GM06990 (cell line): Measurements from ENCODE around the gene DNAJC2.
A peak's percentile ranks its signal among the peaks of the same experiment; 100 is the strongest.

Experiments used
- DNase-seq: peaks from one replicate; pipeline ENCODE4 v3.0.0-alpha.2; 2011; ENCODE audit not compliant: insufficient read length; ENCODE audit errors: extremely low read depth
- H3K27me3 ChIP-seq: replicated peaks from 2 replicates; pipeline ENCODE4 v1.6.0; 2011; ENCODE audit warnings: low read length; ENCODE audit not compliant: control insufficient read depth, insufficient read depth
- H3K36me3 ChIP-seq: 2 replicates; pipeline ENCODE4 v1.5.1; 2011; ENCODE audit warnings: low read length; ENCODE audit not compliant: control insufficient read depth, insufficient read depth
- H3K4me3 ChIP-seq: replicated peaks from 2 replicates; pipeline ENCODE4 v1.5.1; 2011; ENCODE audit warnings: low read depth, mild to moderate bottlenecking, control low read depth, low read length
- TF ChIP-seq, protein P1 (sequence below): IDR thresholded peaks from 2 replicates; pipeline ENCODE4 v1.5.1; 2011; ENCODE audit warnings: low read length, control low read depth, mild to moderate bottlenecking, inconsistent platforms; ENCODE audit not compliant: insufficient read depth, poor library complexity, severe bottlenecking

The DNAJC2 gene

GRCh38 chr7:103373866-103374643, 29.5 kb upstream of the DNAJC2 start:
- Histone ChIP-seq H3K27me3 (no peaks in the 10 kb centered on the region), H3K4me3 (no peak overlapping the region), H3K36me3 (no peaks in the 10 kb centered on the region)
- no peak for DNase-seq
- TF ChIP-seq, protein P1, sequence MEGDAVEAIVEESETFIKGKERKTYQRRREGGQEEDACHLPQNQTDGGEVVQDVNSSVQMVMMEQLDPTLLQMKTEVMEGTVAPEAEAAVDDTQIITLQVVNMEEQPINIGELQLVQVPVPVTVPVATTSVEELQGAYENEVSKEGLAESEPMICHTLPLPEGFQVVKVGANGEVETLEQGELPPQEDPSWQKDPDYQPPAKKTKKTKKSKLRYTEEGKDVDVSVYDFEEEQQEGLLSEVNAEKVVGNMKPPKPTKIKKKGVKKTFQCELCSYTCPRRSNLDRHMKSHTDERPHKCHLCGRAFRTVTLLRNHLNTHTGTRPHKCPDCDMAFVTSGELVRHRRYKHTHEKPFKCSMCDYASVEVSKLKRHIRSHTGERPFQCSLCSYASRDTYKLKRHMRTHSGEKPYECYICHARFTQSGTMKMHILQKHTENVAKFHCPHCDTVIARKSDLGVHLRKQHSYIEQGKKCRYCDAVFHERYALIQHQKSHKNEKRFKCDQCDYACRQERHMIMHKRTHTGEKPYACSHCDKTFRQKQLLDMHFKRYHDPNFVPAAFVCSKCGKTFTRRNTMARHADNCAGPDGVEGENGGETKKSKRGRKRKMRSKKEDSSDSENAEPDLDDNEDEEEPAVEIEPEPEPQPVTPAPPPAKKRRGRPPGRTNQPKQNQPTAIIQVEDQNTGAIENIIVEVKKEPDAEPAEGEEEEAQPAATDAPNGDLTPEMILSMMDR: no peak

DNA sequence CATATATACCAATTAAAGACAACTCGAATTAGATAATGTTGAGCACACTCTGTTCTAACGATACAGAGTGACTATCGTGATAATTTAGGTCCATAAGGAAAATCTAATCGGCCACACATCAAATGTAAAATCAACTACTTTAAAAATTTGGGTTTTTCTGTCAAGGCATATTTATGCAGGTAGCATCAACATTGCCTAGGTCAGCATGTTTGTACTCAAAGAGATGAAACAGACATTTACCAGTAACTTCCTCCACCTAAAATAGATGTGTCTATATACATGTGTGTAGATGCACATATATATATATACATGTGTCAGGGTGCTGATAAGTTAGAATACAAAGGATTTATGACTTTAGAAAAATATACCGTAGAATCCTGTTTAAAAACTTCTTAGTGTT, 24.9 kb upstream of the DNAJC2 start:
- no peak for DNase-seq
- Histone ChIP-seq H3K36me3 (peaks cover 8% of the 10 kb centered on the region), H3K4me3 (no peak overlapping the region), H3K27me3 (no peaks in the 10 kb centered on the region)
- TF ChIP-seq, protein P1: no peak

DNA sequence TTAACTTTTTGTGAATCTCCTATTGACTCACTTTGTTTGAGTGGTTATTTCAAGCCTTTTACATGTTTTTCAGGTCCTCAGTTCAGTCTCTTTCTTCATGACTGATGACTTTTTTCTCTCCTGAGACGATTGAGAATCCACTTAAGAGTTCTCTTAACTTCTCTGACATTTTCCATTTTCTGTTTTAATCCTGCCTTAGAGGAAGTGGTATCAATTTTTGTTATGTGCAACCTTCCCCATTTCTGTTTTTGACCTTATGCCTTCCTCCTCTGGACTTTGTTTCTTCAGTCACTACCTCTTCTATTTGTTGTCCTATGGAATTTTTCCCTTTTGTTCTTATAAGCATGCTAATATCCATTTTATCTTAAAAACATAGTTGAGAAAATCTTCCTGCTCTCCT, 5.2 kb upstream of the DNAJC2 start:
- H3K27me3 ChIP-seq: no peaks in the 10 kb centered on the region
- H3K4me3 ChIP-seq: peak overlapping the region; percentile 96
- H3K36me3 ChIP-seq: peaks cover 2% of the 10 kb centered on the region
- no peak for DNase-seq
- TF ChIP-seq, protein P1: no peak

DNA sequence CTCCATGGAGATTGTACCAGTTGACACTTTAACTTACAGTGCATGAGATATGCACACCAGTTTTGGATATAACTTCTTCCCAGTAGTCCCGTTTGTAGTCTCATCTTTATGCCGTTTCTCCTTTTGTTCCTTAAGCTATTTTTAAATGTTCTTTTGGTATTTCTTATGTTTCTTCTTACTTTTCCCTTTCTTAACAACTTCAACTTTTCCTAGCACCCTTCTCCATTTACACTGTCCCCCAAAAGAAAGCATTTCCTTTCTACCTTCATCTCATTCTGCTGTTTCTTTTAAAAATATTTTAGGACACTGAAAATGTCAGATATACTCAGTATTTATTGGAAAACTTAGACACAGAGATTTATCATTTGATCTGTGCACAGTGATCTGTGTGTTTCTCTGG, 4.4 kb upstream of the DNAJC2 start:
- H3K27me3 ChIP-seq: no peaks in the 10 kb centered on the region
- H3K36me3 ChIP-seq: peaks cover 2% of the 10 kb centered on the region
- H3K4me3 ChIP-seq: peak overlapping the region; percentile 96
- DNase-seq: no peak
- TF ChIP-seq, protein P1: no peak

- H3K27me3 ChIP-seq: no peaks in the 10 kb centered on the region
- peaks cover 2% of the 10 kb centered on the region for H3K36me3 ChIP-seq
Measured at GRCh38 chr7:103348452-103348851, 3.9 kb upstream of the DNAJC2 start.

More at GRCh38 chr7:103348452-103348851, 3.9 kb upstream of the DNAJC2 start:
- H3K4me3 ChIP-seq: peak overlapping the region; percentile 96
- no peak for DNase-seq
- TF ChIP-seq, protein P1: no peak
